Upper lobe of left lung (tissue), 6 donors: ENCODE measurements around the gene ACTL6B. TPM values are rescaled to one million over a fixed set of nuclear protein-coding genes. Genes with fewer than 3 reads are reported as not detected.

Source experiments
- ATAC-seq, 2 donors: fragments of 200-7000 bp; cut with Tn5 transposase; one replicate each; pipeline ENCODE4 v1.9.1; 2022; ENCODE audit warnings: mild to moderate bottlenecking in 2 of 2, moderate library complexity in 2 of 2; ENCODE audit not compliant: low FRiP score in 2 of 2
- DNase-seq, 2 donors: peaks; one replicate each; pipeline ENCODE4 v3.0.0-alpha.2; 2019 to 2020
- H3K27ac ChIP-seq, 4 donors: fragments of 200-600 bp; sonication (generic); one replicate each; pipeline ENCODE4 v1.5.1; 2016 to 2019
- H3K27me3 ChIP-seq, 4 donors: fragments of 200-600 bp; sonication (generic); one replicate each; pipeline ENCODE4 v1.5.1; 2017 to 2019
- H3K36me3 ChIP-seq, 4 donors: fragments of 200-600 bp; sonication (generic); one replicate each; pipeline ENCODE4 v1.5.1; 2016 to 2019
- H3K4me1 ChIP-seq, 4 donors: fragments of 200-600 bp; sonication (generic); one replicate each; pipeline ENCODE4 v1.5.1; 2018 to 2019
- H3K4me3 ChIP-seq, 4 donors: fragments of 200-600 bp; sonication (generic); one replicate each; pipeline ENCODE4 v1.5.1; 2017 to 2019; ENCODE audit warnings: mild to moderate bottlenecking in 2 of 4, moderate library complexity in 1 of 4
- H3K9me3 ChIP-seq, 4 donors: fragments of 200-600 bp; sonication (generic); one replicate each; pipeline ENCODE4 v1.5.1; 2018 to 2019
- EP300 ChIP-seq, 4 donors: sonication (generic); formaldehyde crosslinking; IDR thresholded peaks; one replicate each; pipeline ENCODE4 v1.5.1; 2017; ENCODE audit warnings: antibody characterized with exemption in 4 of 4, control low read depth in 2 of 4
- POLR2A ChIP-seq, 4 donors: fragments of 450-650 bp; IDR thresholded peaks; one replicate each; pipeline ENCODE4 v1.5.1; 2016 to 2017; ENCODE audit warnings: antibody characterized with exemption in 4 of 4, mild to moderate bottlenecking in 2 of 4
- POLR2AphosphoS5 ChIP-seq, 2 donors: sonication (generic); formaldehyde crosslinking; IDR thresholded peaks; one replicate each; pipeline ENCODE4 v1.5.1; 2017; ENCODE audit warnings: antibody characterized with exemption in 2 of 2
- WGBS, 2 donors: methylation state at CpG; one replicate each; pipeline ENCODE4 v1.1.5; 2017 to 2018; 5-methylcytosine and 5-hydroxymethylcytosine counted together
- total RNA-seq, 6 donors: library from RNA; depleted of rRNA in 4 of 6; stranded (reverse); fragments of >200 nt in 4 of 6; gene quantifications; one replicate each; pipeline versions ENCODE4 v1.1.0 to v1.2.1, GENCODE V29; 2016 to 2021
- TF ChIP-seq, protein P1 (sequence below), 6 experiments: fragments of 450-650 bp in 4 of 6; fragments of 200-600 bp in 2 of 6; sonication (generic) in 2 of 6; IDR thresholded peaks; one replicate each; pipeline ENCODE4 v1.5.1; 2016 to 2019; ENCODE audit warnings: antibody characterized with exemption in 6 of 6
- donor health status: DM: no; HTN: no; CAD: no; lungs with moderate emphysema.
- donor health status: DM: no; HTN: yes; CAD: no; lungs with severe emphysema.

Gene ACTL6B
- total RNA-seq, 6 donors from 2014 or later, result not detected

DNA sequence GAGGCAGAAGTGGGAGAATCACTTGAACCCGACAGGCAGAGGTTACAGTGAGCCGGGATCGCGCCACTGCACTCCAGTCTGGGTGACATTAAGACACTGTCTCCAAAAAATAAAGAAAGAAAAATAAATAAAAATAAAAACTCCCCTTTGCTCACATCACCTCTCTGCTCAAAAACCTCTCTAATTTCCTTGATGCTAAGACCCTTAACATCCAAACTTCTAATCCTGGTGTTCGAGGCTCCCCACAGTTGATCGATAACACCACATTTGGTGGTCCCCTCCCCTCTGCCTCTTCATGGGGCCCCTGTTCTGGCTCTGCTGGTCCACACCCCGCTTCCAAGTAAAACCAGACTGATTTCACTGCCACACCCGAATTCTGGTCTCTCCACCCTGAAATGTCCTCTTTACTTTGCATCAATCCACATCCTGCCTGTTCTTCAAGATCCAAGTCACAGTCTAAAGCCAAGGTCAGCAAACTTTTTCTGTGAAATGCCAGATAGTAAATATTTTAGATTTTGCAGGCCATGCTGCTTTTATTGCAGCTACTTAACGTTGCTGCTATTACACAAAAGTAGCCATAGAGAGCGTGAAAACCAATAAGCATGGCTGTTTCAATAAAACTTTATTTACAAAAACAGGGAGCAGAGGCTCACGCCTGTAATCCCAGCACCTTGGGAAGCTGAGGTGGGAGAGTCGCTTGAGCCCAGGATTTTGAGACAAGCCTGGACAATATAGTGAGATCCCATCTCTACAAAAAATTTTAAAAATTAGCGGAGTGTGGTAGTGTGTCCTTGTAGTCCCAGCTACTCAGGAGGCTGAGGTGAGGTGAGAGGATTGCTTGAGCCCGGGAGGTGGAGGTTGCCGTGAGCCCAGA lies 32.1 kb downstream of the ACTL6B start:
- Histone ChIP-seq H3K4me1 (peaks cover 8 to 13% (median 10%) of the 10 kb centered on the region in 4 donors), H3K9me3 (no peaks in the 10 kb centered on the region), H3K27me3 (no peaks in the 10 kb centered on the region), H3K4me3 (no peak overlapping the region), H3K27ac (no peak overlapping the region), H3K36me3 (no peaks in the 10 kb centered on the region)
- ATAC-seq, result no peak
- TF ChIP-seq EP300 (IDR thresholded peaks at IDR 0.05) (no peak), POLR2AphosphoS5 (IDR thresholded peaks at IDR 0.05) (no peak), POLR2A (IDR thresholded peaks at IDR 0.05) (no peak)
- TF ChIP-seq, protein P1, sequence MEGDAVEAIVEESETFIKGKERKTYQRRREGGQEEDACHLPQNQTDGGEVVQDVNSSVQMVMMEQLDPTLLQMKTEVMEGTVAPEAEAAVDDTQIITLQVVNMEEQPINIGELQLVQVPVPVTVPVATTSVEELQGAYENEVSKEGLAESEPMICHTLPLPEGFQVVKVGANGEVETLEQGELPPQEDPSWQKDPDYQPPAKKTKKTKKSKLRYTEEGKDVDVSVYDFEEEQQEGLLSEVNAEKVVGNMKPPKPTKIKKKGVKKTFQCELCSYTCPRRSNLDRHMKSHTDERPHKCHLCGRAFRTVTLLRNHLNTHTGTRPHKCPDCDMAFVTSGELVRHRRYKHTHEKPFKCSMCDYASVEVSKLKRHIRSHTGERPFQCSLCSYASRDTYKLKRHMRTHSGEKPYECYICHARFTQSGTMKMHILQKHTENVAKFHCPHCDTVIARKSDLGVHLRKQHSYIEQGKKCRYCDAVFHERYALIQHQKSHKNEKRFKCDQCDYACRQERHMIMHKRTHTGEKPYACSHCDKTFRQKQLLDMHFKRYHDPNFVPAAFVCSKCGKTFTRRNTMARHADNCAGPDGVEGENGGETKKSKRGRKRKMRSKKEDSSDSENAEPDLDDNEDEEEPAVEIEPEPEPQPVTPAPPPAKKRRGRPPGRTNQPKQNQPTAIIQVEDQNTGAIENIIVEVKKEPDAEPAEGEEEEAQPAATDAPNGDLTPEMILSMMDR (IDR thresholded peaks at IDR 0.05), result no peak
- WGBS, 2 donors, result 87 to 90% methylated on average over 15 of the region's 15 CpGs
- DNase-seq, result no peak

DNA sequence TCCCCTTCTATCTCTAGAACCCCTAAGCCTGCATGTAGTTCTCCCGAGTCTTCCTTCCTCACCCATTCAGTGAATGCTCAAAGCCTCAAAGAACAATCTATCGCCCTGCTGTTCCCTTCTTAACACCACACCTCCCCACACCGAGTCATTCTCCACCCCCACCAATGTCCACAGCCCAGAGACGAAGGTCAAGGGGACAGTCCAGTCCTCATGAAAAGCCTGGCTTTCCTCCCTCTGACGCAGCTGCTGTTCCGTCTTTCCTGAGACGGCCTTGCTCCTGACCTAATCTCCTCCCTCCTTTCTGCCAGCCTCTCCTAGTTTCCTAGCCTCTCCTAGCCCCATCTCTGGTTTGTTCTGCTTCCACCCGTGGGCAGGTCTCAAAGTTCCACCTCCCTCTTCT lies 34.7 kb downstream of the ACTL6B start:
- Histone ChIP-seq H3K27me3 (no peaks in the 10 kb centered on the region), H3K4me3 (no peak overlapping the region), H3K27ac (no peak overlapping the region), H3K36me3 (no peaks in the 10 kb centered on the region), H3K4me1 (peaks cover 3 to 5% (median 4%) of the 10 kb centered on the region in 4 donors), H3K9me3 (no peaks in the 10 kb centered on the region)
- TF ChIP-seq, protein P1 (IDR thresholded peaks at IDR 0.05), result no peak
- TF ChIP-seq EP300 (IDR thresholded peaks at IDR 0.05), result no peak
- TF ChIP-seq POLR2AphosphoS5 (IDR thresholded peaks at IDR 0.05), result no peak
- TF ChIP-seq POLR2A (IDR thresholded peaks at IDR 0.05), result no peak
- ATAC-seq (no peak), DNase-seq (no peak)
- 87 to 89% methylated on average over 8 of the region's 8 CpGs for WGBS, 2 donors

DNA sequence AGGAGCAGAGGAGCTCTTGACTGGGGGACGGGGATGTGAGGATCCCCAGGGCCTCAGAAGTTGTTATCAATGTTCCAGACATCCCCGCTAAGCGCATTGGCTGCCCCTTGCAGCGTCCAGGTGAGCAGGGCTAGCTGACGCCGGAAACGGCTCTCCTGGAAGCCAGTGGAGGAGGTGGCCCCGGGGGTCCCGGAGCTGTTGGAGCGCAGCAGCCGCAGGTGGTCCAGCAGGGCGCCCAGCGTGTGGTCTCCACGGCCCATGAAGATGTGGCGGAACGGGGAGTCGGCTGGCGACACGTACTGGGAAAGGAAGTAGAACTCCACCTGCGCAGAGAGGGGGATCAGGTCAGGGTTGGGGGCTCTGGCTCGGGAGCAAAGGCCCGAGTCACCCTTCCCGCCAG lies 35.4 kb downstream of the ACTL6B start:
- no peaks in the 10 kb centered on the region for H3K4me1 ChIP-seq
- H3K9me3 ChIP-seq, result no peaks in the 10 kb centered on the region
- TF ChIP-seq, protein P1 (IDR thresholded peaks at IDR 0.05), result no peak
- no peak for TF ChIP-seq POLR2AphosphoS5 (IDR thresholded peaks at IDR 0.05)
- no peak for TF ChIP-seq EP300 (IDR thresholded peaks at IDR 0.05)
- no peak for TF ChIP-seq POLR2A (IDR thresholded peaks at IDR 0.05)
- H3K36me3 ChIP-seq, result no peaks in the 10 kb centered on the region
- WGBS, 2 donors, result 90 to 94% methylated on average over 23 of the region's 23 CpGs
- H3K27ac ChIP-seq, result no peak overlapping the region
- no peak overlapping the region for H3K4me3 ChIP-seq
- DNase-seq, result peak in 1 of 2 donors; percentile 69
- no peaks in the 10 kb centered on the region for H3K27me3 ChIP-seq
- no peak for ATAC-seq

DNA sequence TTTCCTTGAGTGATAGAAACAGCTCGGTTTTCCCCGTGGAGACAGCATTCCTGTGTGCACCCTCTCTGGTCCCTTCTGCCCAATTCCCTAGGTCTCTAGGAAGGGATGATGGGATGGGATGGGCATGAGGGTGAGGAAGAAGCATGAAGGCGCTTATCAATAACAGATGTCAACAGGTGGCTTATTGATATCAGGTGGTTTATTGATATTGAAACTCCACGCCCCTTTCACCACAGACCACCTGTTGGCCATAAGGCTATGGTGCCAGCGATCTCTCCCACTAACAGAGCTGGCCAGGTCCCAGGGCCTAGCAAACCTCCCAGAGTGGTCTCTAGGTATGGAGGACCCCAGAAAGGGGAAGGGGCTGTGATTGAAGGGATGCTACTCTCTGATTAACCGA lies 36.0 kb downstream of the ACTL6B start:
- H3K36me3 ChIP-seq, result peaks cover 0 to 3% (median 1%) of the 10 kb centered on the region in 4 donors
- TF ChIP-seq POLR2AphosphoS5 (IDR thresholded peaks at IDR 0.05), result no peak
- no peak for TF ChIP-seq POLR2A (IDR thresholded peaks at IDR 0.05)
- TF ChIP-seq EP300 (IDR thresholded peaks at IDR 0.05), result no peak
- TF ChIP-seq, protein P1 (IDR thresholded peaks at IDR 0.05), result no peak
- no peaks in the 10 kb centered on the region for H3K4me1 ChIP-seq
- H3K27ac ChIP-seq, result no peak overlapping the region
- DNase-seq, result no peak
- WGBS, 2 donors, result 93 to 94% methylated on average over 6 of the region's 6 CpGs
- no peaks in the 10 kb centered on the region for H3K9me3 ChIP-seq
- H3K27me3 ChIP-seq, result no peaks in the 10 kb centered on the region
- H3K4me3 ChIP-seq, result no peak overlapping the region
- no peak for ATAC-seq
